Stimulated activated CD8-positive, alpha-beta memory T cell treated with anti-CD3 and anti-CD28 coated beads, Interleukin-12 subunit alpha, Interleukin-12 subunit beta, amount 100 ng/mL, for 4 hours (primary cell): Measurements from ENCODE around the gene ETV7.
"Not testable (repeated sequence)": the region's sequence is repeated elsewhere in the genome, so short reads cannot be mapped to it uniquely, and the experiment has no call there.

Source experiments
- DNase-seq: peaks from one replicate; pipeline ENCODE4 v3.0.0-alpha.2; 2020; ENCODE audit warnings: low read depth

ETV7 gene

DNA sequence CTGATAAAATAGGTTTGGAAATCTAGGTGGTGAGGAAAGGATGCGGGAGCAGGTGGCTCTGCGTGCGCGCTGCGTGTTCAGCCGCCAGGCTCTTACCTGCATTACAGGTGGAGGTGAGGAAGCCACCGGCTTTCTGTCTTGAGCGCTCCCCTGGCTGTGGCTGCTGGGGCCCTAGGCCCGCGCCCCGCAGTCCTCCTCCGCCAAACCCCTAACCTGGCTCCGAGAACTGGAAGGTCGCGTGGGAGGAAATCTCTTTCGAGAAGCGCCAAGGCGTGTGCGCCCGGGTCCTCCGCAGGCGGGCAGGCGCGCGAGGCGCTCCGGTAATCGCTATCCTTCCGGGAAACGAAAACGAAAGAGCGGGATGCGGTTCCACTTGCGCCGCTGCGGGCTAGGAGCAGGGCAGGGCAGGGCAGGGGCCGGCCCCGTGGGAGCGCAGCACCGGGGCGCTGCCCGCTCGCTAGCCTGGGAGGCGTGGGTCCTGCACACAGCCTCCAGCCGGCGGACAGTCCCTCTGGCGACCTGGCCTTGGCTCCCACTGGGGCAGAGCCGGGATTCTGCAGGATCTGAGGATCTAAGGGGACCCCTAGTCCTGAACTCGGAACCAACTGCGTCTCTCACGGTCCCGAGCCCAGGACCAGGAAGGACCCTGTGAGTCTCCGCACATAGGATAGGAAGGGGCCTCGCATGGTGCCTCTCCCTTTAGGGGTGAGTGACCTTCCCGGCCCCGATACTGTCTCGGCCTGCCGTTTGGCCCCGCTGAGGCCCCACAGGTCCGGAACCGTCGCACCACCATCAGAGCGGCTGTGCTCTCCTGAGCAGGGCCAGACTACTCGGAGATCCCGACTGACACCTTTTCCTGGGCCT, at the start of gene ETV7:
ETV7 (minus strand) TSS at position 230 of the 864 bp plus-strand sequence; CDS start at position 102, 128 bp downstream.
- peak; percentile 30 for DNase-seq

DNA sequence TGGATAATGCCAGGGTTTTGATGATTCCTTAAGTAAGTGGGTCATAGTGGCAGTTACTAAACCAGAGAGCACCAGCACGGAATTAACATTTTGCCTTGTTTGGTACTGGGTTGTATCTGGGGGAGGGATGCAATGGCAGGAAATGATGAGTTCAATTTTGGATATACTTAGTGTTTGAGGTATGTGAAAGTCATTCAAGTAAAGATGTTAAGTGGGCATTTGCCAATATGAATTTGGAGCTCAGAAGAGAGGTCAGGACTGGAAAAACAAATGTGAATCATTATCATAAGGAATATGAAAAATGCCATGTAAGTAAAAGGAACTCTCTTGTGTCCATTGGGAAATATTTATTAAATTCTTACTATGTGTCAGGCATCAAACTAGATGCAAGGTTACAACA, 49.0 kb upstream of the ETV7 start:
- no peak for DNase-seq

DNA sequence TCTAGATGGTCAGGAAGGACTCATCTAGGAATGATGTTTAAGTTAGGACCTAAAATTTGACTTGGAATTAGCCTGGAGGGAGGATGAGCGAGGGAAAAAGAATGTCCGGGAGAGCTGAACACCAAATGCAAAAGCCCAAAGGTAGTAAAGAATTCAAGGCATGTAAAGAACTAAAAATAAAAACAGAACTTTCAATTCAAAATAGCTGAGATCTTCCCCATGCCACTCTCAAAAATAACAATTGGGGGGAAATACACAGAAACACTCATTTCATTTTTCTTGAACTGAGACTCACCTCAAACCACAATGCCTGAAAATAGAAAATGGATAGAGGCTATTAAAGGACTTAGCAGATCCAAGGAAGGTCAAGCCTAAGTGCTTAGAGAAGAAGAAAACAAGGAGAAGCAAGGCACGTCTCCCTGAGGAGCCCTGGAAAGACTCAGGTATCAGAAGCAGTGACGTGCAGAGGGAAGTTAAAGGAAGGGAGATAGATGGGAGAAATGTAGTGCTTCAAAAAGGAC, 44.7 kb upstream of the ETV7 start:
- DNase-seq, result no peak

- DNase-seq, result no peak
These were observed 43.7 kb upstream of the ETV7 start for GRCh38 chr6:36431197-36431596.

- DNase-seq, result no peak
These were observed 42.9 kb upstream of the ETV7 start for GRCh38 chr6:36430351-36430750.

- no peak for DNase-seq
These were observed 41.4 kb upstream of the ETV7 start for GRCh38 chr6:36428911-36429310.

DNA sequence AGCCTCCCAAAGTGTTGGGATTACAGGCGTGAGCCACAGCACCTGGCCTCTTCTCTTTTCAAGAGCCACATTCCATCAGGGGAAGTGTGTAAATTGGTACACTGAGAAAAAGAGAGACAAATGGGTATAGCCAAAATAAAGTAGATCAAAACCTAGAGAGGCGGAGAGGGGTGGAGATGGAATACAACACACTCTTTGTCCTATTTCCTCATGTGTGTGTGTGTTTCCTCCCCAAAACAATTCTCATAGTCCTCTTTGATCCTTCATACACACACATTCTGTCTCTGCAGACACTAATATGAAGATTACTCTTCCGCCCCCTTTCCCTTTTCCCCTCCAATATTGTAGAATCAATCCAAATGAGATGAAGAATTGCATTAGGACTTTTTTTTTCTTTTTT, 39.2 kb upstream of the ETV7 start:
- DNase-seq, result no peak

DNA sequence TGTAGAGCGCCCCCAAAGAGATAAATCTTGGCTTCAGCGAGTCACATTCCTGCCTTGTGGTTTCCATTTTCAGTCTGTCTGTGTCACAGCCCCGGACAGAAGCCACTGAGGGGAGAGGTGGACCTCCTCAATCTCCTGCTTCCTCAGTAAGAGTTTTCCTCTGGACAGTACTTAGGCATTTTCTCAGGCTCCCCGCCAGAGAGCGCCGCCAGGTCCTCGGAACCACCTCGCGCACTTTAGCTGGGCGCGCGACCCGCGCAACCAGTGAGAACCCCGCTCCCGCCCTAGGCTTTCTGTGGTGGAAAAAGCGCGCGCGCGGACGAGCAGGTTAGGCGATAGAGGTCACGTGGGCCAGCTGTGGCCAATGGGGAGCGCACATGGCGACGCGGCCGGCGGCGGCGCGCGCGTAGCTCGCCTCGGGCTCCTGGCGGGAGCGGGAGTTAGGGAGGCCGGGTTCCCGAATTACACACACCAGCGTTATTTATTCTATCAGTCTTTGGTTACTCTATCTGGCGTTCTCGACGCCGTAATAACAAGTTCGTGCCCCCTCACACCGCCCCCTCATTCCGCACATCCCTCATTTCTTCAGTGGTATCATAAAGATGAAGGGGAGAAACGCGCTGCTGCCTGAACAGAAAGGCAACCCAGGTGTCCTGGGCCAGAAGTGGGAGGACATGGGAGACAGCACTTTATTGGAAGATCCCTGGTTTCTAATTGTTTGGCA, 35.8 kb upstream of the ETV7 start:
- DNase-seq, result peak; percentile 96

DNA sequence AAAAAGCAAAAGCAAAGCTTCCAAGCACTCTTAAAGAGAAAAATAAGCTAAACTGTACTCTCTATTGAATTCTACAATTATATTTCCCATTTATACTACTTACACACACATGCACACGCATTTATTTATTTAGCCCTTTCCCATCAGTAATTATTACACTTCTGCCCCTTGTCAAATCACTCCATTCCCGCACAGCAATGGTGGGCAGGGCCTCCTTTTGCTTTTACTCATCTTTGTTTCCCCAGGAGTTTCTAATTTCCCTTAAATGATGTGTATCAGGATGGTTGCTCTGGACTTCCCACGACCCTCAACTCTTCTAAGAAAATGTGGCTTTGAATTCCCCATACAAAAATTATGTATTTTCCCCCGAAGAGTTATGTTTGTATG, 35.2 kb upstream of the ETV7 start:
- no peak for DNase-seq

- no peak for DNase-seq
These were observed 31.8 kb upstream of the ETV7 start for GRCh38 chr6:36419310-36419709.

GRCh38 chr6:36418558-36418957, 31.1 kb upstream of the ETV7 start:
- DNase-seq, result no peak

- no peak for DNase-seq
These were observed 27.0 kb upstream of the ETV7 start for GRCh38 chr6:36414481-36414880.

DNA sequence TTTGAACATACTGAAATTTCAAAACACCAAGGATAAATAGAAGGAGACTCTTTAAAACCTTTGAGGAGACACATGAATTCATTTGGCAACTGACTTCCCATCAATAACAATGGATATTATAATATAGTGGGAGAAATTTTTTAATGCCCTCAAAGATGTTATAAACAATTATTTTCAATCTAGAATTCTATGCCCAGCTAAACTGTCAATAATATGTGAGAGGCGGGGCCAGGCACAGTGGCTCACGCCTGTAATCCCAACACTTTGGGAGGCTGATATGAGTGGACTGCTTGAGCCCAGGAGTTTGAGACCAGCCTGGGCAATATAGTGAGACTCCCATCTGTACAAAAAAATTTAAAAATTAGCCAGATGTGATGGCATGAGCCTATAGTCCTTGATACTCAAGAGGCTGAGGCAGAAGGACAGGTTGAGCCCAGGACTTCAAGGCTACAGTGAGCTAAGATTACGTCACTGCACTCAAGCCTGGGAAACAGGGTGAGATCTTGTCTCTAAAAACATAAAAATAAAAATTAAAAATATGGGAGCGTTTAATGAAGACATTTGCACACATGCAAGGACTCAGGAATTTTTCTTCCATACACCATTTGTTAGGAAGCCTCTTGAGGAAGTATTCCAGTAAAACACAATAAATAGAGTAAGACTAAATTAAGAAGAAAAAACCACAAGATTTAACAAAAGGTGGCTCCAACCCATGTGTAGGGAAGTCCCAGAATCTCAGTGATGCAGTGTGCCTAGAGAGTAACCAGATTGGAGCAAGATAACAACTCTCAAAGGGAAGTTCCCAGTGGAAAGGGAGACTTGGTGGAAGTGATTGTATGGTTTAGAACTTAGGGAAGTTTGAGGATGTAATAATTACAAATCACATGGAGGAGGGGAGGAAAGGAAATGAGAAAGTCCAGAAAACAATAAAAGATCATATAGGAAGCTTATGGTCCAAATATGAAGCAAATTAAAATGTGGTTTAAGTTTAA, 26.3 kb upstream of the ETV7 start:
- no peak for DNase-seq

- DNase-seq, result not testable (repeated sequence)
These were observed 22.2 kb upstream of the ETV7 start for GRCh38 chr6:36409718-36410117.

DNA sequence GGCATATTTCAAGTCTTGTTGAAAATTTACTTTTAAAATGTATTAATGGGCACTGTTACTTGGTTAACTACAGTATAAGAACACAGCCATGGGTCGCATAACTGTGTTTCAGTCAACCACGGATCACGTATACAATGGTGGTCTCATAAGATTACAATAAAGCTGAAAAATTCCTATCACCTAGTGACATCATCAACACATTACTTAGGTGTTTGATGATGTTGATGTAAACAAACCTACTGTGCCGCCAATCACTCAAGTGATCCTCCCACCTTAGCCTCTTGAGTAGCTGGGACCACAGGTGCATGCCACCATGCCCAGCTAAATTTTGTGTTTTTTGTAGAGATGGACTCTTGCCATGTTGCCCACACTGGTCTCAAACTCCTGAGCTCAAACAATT, 16.7 kb upstream of the ETV7 start:
- no peak for DNase-seq

GRCh38 chr6:36402481-36402880, 15.0 kb upstream of the ETV7 start:
- no peak for DNase-seq

DNA sequence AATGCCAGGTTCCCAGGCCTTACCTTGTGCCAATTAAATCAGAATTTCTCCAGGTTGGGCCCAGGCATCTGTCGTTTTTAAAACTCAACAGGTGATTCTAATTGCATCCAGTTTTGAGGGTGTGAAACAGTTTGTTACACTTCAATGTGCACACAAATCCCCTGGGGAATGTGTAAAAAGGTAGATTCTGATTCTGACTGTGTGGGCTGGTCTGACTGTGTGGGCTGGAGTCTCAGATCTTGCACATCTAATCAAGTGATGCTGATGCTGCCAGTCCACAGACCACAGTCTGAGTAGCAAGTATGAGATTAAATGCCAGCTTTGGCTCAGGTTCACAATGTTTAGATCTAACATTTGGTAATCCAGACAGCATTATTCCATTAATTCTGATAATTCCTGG, 12.5 kb upstream of the ETV7 start:
- DNase-seq, result no peak

DNA sequence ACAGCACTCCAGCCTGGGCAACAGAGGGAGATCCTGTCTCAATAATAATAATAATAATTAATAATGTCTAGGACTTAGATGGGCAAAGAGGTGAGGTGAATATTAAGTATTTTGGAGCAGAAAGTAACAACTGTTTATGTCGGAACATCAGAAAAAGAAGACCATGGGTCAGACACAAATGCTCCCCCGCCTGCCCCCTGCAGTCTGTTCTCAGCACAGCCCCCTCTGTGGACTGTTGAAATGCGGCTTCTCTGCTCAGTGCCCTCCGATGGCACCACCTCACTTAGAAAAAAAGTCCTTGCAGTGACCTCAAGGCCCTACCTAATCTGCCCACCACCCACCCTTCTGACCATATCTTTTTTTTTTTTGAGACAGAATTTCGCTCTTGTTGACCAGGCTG, 5.2 kb upstream of the ETV7 start:
- no peak for DNase-seq

DNA sequence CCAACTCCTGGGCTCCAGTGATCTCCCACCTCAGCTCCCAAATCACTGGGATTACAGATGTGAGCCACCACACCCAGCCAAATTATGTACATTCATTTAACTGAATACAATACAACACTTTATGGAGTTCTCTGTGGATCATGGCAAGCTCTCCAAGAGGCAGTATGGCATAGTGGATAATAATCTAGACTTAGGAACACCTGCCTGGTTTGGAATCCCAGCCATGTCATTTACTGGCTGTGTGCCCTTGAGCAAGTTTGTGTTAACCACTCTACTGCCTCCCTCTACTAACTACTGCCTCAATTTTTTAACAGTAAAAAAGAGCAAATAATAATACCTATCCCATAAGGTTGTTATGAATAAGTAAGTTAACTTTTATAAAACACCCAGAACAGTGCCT, 1.9 kb upstream of the ETV7 start:
- DNase-seq, result no peak

DNA sequence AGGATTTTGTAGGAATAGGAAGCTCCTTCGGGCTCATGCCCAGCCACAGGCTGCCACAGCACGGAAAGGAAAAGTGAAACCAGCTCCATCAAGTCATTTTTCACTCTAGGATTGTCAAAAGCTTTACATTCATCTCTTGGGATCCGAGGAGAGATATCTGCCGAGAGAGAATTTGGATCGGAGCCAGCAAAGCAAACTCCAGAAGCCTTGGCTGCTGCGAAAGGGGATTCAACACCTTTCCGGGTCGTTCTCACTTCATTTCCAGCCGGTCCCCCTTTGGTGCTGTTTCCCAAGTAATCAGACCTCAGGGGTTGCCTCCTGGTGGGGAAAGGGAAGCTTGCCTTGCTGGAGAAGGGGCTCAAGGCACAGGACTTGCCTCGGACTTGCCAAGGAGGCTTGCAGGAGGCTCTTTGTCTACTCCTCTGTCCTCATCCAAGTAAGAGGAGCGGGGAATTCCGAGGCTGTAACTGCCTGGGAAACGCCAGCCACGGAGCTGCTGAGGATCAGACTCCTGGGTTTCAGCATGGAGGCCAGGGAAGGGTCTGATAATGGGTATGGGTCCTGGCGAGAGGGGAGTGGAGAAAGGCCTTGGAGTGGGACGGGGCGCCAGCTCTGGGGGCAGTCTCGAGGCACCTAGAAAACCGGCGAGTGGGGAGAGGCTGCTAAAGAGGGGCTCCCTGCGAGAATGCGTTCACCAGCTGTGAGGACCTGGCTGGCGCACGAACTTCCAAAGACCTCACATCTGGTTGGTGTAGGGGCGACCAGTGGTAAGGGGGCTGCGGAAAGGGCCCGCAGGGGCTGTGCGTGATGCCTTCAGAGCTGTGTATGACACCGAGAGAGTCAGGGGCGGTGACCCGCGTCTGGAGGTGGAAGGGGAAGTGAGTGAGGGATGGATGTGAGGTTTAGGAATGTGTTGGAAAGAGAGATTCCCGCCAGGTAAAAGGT, 702 bp downstream of the ETV7 start:
- DNase-seq, result no peak

DNA sequence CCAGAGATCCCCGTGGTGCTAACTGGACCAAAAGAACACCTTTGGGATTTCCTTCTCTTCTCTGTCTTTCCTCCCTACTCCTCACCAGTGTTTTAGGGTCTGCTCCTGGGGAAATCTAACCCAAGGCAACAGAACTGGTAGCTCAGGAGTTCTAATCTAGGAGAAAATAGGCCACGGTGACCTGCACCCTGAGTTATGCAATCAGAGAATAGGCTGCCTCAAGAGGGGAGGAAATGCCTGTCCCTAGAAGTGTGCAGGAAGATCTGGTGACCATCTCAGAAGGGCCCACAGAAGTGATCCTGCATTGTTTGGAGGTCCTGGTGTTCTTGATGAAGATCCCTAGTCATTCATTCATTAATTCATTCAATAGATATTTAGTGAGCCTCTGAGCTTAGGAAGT, 3.4 kb downstream of the ETV7 start:
- no peak for DNase-seq
